SK-N-SH treated with all-trans-retinoic acid at 6 μM for 48 hours (cell line): ENCODE data around the gene NRXN3.
A peak's percentile ranks its signal among the peaks of the same experiment; 100 is the strongest.

Source experiments
- ATAC-seq: fragments of 200-7000 bp; cut with Tn5 transposase; 3 replicates; pipeline ENCODE4 v1.9.1; 2020; ENCODE audit warnings: mild to moderate bottlenecking, moderate library complexity
- BACH2 ChIP-seq: fragments of 250-450 bp; sonication (Bioruptor Pico); IDR thresholded peaks from 2 replicates; pipeline ENCODE4 v1.9.0; 2021; ENCODE audit warnings: mild to moderate bottlenecking, borderline replicate concordance
- CSDC2 ChIP-seq: fragments of 250-450 bp; sonication (Bioruptor Pico); IDR thresholded peaks from 2 replicates; pipeline ENCODE4 v1.5.0; 2020; ENCODE audit warnings: mild to moderate bottlenecking, moderate library complexity
- ESRRG ChIP-seq: fragments of 250-450 bp; sonication (Bioruptor Pico); IDR thresholded peaks from 2 replicates; pipeline ENCODE4 v1.6.1; 2021; ENCODE audit warnings: mild to moderate bottlenecking
- GLIS3 ChIP-seq: fragments of 250-450 bp; sonication (Bioruptor Pico); IDR thresholded peaks from 2 replicates; pipeline ENCODE4 v1.5.0; 2020; ENCODE audit warnings: mild to moderate bottlenecking, moderate library complexity
- ISL1 ChIP-seq: fragments of 250-450 bp; sonication (Bioruptor Pico); IDR thresholded peaks from 2 replicates; pipeline ENCODE4 v2.1.2; 2022; ENCODE audit warnings: mild to moderate bottlenecking, moderate library complexity
- OSR1 ChIP-seq: fragments of 250-450 bp; sonication (Bioruptor Pico); IDR thresholded peaks from 2 replicates; pipeline ENCODE4 v1.8.0; 2022; ENCODE audit warnings: moderate library complexity, mild to moderate bottlenecking, inconsistent platforms
- PPARA ChIP-seq: fragments of 250-450 bp; sonication (Bioruptor Pico); IDR thresholded peaks from 2 replicates; pipeline ENCODE4 v1.5.0; 2020; ENCODE audit warnings: mild to moderate bottlenecking, borderline replicate concordance
- RARB ChIP-seq: fragments of 250-450 bp; sonication (Bioruptor Pico); IDR thresholded peaks from 2 replicates; pipeline ENCODE4 v1.8.0; 2021; ENCODE audit warnings: mild to moderate bottlenecking, moderate library complexity
- SNAI2 ChIP-seq: fragments of 250-450 bp; sonication (Bioruptor Pico); IDR thresholded peaks from 2 replicates; pipeline ENCODE4 v1.5.0; 2020; ENCODE audit warnings: mild to moderate bottlenecking, moderate library complexity
- TCF4 ChIP-seq: fragments of 250-450 bp; sonication (Bioruptor Pico); IDR thresholded peaks from 2 replicates; pipeline ENCODE4 v1.8.0; 2021; ENCODE audit warnings: mild to moderate bottlenecking, moderate library complexity, borderline replicate concordance
- TOX ChIP-seq: fragments of 250-450 bp; sonication (Bioruptor Pico); IDR thresholded peaks from 2 replicates; pipeline ENCODE4 v1.8.0; 2021; ENCODE audit warnings: mild to moderate bottlenecking, moderate library complexity, borderline replicate concordance
- ZC3H10 ChIP-seq: fragments of 250-450 bp; sonication (Bioruptor Pico); IDR thresholded peaks from 2 replicates; pipeline ENCODE4 v1.5.1; 2021; ENCODE audit warnings: mild to moderate bottlenecking, moderate library complexity
- ZFP30 ChIP-seq: fragments of 450-650 bp; formaldehyde crosslinking; IDR thresholded peaks from 2 replicates; pipeline ENCODE4 v1.5.0; 2022; ENCODE audit warnings: mild to moderate bottlenecking, moderate library complexity
- ZNF70 ChIP-seq: fragments of 450-650 bp; formaldehyde crosslinking; IDR thresholded peaks from 2 replicates; pipeline ENCODE4 v1.5.0; 2020; ENCODE audit warnings: mild to moderate bottlenecking, moderate library complexity
- ZNF8 ChIP-seq: fragments of 450-650 bp; formaldehyde crosslinking; IDR thresholded peaks from 2 replicates; pipeline ENCODE4 v1.5.0; 2020; ENCODE audit warnings: mild to moderate bottlenecking, moderate library complexity
- TF ChIP-seq, protein P1 (sequence below): fragments of 250-450 bp; sonication (Bioruptor Pico); IDR thresholded peaks from 2 replicates; pipeline ENCODE4 v1.5.1; 2021; ENCODE audit warnings: mild to moderate bottlenecking, moderate library complexity
- TF ChIP-seq, protein P2 (sequence below): fragments of 250-450 bp; sonication (Bioruptor Pico); IDR thresholded peaks from 2 replicates; pipeline ENCODE4 v1.8.0; 2020; ENCODE audit warnings: mild to moderate bottlenecking, moderate library complexity, borderline replicate concordance
- TF ChIP-seq, protein P3 (sequence below): fragments of 250-450 bp; sonication (Bioruptor Pico); IDR thresholded peaks from 2 replicates; pipeline ENCODE4 v1.5.1; 2020; ENCODE audit warnings: low read depth, mild to moderate bottlenecking, moderate library complexity
- TF ChIP-seq, protein P4 (sequence below): fragments of 250-450 bp; sonication (Bioruptor Pico); IDR thresholded peaks from 2 replicates; pipeline ENCODE4 v1.8.0; 2021; ENCODE audit warnings: low read depth, mild to moderate bottlenecking, moderate library complexity, borderline replicate concordance

NRXN3 gene

DNA sequence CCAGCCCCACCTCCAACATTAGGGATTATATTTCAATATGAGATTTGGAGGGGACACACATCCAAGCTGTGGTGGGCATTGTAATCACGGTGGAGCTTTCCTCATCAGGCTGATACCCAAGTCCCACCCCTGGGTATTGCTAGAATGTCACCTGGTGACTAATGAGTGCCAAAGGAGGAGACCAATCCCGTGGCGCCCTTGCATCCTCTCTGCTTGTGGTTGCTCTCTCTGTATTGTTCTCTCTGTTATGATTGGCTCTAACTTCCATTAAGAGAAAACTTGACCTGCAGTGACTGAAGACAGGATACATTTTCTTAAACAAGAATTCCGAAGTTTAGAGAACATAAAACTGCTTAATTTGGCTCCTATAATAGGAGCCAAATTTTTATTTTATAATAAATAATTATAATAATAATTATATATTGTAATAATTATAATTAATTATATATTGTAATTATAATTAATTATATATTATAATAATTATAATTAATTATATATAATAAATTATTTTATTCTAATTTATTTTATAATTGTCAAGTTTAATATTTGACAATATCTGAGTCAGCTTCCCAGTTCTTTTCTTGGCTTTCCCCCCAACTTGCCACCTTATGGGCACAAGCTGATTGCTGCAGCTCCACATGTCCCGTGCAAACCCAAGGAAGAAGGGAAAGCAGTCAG, 1621.0 kb downstream of the NRXN3 start:
- TF ChIP-seq SNAI2 (CRISPR knock-in tag) (no peak), BACH2 (no peak), GLIS3 (CRISPR knock-in tag) (no peak), ZNF8 (CRISPR knock-in tag) (no peak)
- ATAC-seq, result no peak

DNA sequence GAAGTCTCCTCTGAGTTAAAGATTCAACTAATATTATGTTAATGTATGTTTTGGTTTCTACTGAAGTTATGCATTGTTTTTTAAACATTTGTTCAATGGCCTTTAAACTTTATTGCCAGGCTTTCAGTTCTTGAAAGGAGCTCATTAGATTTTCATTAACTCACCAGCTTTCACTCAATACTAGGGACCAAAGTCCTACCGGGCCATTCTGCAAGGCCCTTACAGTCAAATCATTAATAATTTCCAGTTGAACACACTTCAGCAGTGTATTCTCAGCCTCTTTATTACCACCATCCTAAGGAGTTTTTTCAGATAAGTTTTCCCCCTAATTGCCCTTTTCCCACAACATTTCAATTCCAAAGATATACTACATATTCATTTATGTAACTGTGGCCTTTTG, 1631.9 kb downstream of the NRXN3 start:
- TF ChIP-seq ZC3H10, result no peak
- TF ChIP-seq, protein P1, sequence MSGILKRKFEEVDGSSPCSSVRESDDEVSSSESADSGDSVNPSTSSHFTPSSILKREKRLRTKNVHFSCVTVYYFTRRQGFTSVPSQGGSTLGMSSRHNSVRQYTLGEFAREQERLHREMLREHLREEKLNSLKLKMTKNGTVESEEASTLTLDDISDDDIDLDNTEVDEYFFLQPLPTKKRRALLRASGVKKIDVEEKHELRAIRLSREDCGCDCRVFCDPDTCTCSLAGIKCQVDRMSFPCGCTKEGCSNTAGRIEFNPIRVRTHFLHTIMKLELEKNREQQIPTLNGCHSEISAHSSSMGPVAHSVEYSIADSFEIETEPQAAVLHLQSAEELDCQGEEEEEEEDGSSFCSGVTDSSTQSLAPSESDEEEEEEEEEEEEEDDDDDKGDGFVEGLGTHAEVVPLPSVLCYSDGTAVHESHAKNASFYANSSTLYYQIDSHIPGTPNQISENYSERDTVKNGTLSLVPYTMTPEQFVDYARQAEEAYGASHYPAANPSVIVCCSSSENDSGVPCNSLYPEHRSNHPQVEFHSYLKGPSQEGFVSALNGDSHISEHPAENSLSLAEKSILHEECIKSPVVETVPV (CRISPR knock-in tag), result no peak
- no peak for TF ChIP-seq RARB (CRISPR knock-in tag)
- TF ChIP-seq ZNF70 (CRISPR knock-in tag), result no peak
- no peak for ATAC-seq

DNA sequence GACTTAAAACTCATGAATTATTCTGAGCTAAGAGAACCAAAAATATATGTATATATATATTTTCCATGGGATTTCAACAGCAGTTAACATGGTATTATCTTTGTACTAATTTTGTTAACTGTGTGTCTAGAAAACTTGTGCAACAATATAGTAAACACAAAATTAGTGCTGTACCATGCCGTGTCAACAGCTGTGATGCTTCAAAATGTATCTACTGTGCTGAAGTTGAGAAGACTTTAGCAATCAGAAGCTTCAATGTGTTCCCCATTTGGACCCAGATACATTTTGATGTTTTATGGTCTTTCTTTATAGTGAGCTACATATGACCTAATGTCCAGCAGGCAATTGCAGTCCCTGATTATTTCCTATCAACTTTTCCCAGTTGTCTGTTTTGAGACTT, 1635.5 kb downstream of the NRXN3 start:
- no peak for TF ChIP-seq ZFP30 (CRISPR knock-in tag)
- TF ChIP-seq, protein P1 (CRISPR knock-in tag), result no peak
- ATAC-seq, result no peak

DNA sequence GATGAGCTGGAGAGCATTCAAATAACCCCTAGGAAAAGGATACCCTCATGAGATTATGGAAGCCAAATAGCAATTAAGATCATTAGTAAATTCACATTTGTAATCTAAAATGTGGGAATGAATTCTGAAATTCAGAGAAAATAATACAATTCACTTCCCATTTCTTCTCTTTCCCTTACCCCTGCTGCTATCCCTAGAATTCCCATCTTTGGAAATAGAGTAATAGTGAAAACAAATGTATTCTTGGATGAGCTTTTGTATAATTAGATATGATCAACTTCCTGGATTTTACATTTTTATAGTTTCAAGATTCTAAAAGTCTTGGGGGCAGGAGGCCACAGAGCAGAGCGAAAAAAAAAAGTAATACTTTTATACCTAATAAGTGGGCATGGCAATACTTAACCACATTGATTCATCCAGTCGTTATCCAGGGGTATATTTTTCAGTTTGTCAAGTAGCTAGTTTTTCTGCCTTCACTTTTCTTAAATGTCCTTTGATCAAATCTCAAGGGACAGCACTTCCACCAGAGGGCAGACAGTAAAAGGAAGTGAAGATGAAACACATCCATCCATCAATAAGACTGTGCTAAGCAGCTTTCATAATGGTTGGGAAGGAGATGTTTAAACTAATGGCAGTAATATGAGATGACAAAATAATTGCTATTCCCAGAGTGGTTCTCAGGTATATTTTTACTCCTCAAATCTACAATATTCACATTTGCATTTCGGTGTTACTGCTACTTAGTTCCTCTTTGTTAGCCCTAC, 1639.9 kb downstream of the NRXN3 start:
- TF ChIP-seq BACH2 (no peak), ZNF8 (CRISPR knock-in tag) (no peak), PPARA (CRISPR knock-in tag) (no peak), ISL1 (no peak), OSR1 (no peak), TOX (no peak), ZNF70 (CRISPR knock-in tag) (no peak), ESRRG (no peak), ZC3H10 (no peak), ZFP30 (CRISPR knock-in tag) (no peak), SNAI2 (CRISPR knock-in tag) (no peak), TCF4 (CRISPR knock-in tag) (no peak), CSDC2 (no peak)
- TF ChIP-seq, protein P1 (CRISPR knock-in tag), result no peak
- TF ChIP-seq, protein P2, sequence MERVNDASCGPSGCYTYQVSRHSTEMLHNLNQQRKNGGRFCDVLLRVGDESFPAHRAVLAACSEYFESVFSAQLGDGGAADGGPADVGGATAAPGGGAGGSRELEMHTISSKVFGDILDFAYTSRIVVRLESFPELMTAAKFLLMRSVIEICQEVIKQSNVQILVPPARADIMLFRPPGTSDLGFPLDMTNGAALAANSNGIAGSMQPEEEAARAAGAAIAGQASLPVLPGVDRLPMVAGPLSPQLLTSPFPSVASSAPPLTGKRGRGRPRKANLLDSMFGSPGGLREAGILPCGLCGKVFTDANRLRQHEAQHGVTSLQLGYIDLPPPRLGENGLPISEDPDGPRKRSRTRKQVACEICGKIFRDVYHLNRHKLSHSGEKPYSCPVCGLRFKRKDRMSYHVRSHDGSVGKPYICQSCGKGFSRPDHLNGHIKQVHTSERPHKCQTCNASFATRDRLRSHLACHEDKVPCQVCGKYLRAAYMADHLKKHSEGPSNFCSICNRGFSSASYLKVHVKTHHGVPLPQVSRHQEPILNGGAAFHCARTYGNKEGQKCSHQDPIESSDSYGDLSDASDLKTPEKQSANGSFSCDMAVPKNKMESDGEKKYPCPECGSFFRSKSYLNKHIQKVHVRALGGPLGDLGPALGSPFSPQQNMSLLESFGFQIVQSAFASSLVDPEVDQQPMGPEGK (CRISPR knock-in tag), result no peak
- TF ChIP-seq, protein P3, sequence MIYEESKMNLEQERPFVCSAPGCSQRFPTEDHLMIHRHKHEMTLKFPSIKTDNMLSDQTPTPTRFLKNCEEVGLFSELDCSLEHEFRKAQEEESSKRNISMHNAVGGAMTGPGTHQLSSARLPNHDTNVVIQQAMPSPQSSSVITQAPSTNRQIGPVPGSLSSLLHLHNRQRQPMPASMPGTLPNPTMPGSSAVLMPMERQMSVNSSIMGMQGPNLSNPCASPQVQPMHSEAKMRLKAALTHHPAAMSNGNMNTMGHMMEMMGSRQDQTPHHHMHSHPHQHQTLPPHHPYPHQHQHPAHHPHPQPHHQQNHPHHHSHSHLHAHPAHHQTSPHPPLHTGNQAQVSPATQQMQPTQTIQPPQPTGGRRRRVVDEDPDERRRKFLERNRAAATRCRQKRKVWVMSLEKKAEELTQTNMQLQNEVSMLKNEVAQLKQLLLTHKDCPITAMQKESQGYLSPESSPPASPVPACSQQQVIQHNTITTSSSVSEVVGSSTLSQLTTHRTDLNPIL, result no peak
- TF ChIP-seq, protein P4, sequence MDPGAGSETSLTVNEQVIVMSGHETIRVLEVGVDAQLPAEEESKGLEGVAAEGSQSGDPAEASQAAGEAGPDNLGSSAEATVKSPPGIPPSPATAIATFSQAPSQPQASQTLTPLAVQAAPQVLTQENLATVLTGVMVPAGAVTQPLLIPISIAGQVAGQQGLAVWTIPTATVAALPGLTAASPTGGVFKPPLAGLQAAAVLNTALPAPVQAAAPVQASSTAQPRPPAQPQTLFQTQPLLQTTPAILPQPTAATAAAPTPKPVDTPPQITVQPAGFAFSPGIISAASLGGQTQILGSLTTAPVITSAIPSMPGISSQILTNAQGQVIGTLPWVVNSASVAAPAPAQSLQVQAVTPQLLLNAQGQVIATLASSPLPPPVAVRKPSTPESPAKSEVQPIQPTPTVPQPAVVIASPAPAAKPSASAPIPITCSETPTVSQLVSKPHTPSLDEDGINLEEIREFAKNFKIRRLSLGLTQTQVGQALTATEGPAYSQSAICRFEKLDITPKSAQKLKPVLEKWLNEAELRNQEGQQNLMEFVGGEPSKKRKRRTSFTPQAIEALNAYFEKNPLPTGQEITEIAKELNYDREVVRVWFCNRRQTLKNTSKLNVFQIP, result no peak
- ATAC-seq, result peak; percentile 64
